GM12878 (cell line): ENCODE results near the gene TARS3. TPM values are rescaled to one million over a fixed set of nuclear protein-coding genes. Genes with fewer than 3 reads are reported as not detected.
A peak's percentile ranks its signal among the peaks of the same experiment; 100 is the strongest.

Source experiments
- ATAC-seq: fragments of 200-7000 bp; cut with Tn5 transposase; 3 replicates; pipeline ENCODE4 v1.9.1; 2020; ENCODE audit warnings: mild to moderate bottlenecking, moderate library complexity
- BruUV-seq: library from RNA; stranded (reverse); fragments of 400-500 nt; replicated peaks from 2 replicates; lab custom pipeline; 2021; lab: Mats Ljungman, UMichigan
- CTCF ChIA-PET: fragments of 300-600 bp; sonication (Branson Sonifier 250); formaldehyde crosslinking; extraction: SDS; loops from one replicate; lab custom pipeline; 2021; ENCODE audit warnings: inconsistent platforms; lab: Yijun Ruan, JAX
- POLR2A ChIA-PET: fragments of 350-600 bp; formaldehyde crosslinking; extraction: SDS; loops from one replicate; lab custom pipeline; 2021; ENCODE audit warnings: inconsistent platforms; lab: Charles Lee
- RAD21 ChIA-PET: fragments of 300-600 bp; sonication (Branson Sonifier 250); formaldehyde crosslinking; loops from one replicate; lab custom pipeline; 2023; ENCODE audit warnings: antibody characterized with exemption; ENCODE audit not compliant: unreplicated experiment; lab: Charles Lee
- SMC1A ChIA-PET: fragments of 300-600 bp; sonication (Branson Sonifier 250); formaldehyde crosslinking; loops from one replicate; lab custom pipeline; 2023; ENCODE audit not compliant: unreplicated experiment, uncharacterized antibody; lab: Charles Lee
- DNase-seq: peaks from one replicate; pipeline ENCODE4 v3.0.0-alpha.2; 2011; ENCODE audit warnings: low read depth, low spot score
- FAIRE-seq: peaks from 3 replicates; lab custom pipeline; 2011; peaks lifted over from hg19 to GRCh38; lab: Jason Lieb, UNC
- H2AFZ ChIP-seq: 2 replicates; pipeline ENCODE4 v1.6.0; 2011; ENCODE audit warnings: low read depth, low read length, control low read depth; ENCODE audit not compliant: control insufficient read depth
- H3K27ac ChIP-seq: 2 replicates; pipeline ENCODE4 v1.5.1; 2011; ENCODE audit warnings: control low read depth; ENCODE audit not compliant: control insufficient read depth, insufficient read depth
- H3K27me3 ChIP-seq, 2 experiments: replicated peaks in 1 of 2; 2 replicates each; pipeline versions ENCODE4 v1.6.0 to v1.6.1; 2011; ENCODE audit warnings: low read length in 1 of 2; ENCODE audit not compliant: control insufficient read depth in 2 of 2, insufficient read depth in 2 of 2
- H3K36me3 ChIP-seq, 2 experiments: 2 replicates each; pipeline ENCODE4 v1.5.1; 2011; ENCODE audit warnings: low read length in 1 of 2; ENCODE audit not compliant: control insufficient read depth in 2 of 2, insufficient read depth in 2 of 2
- H3K4me1 ChIP-seq: 2 replicates; pipeline ENCODE4 v1.6.1; 2011; ENCODE audit warnings: mild to moderate bottlenecking, low read length, moderate library complexity, mixed read lengths; ENCODE audit not compliant: control insufficient read depth, insufficient read depth
- H3K4me2 ChIP-seq: 2 replicates; pipeline ENCODE4 v1.6.0; 2011; ENCODE audit warnings: control low read depth; ENCODE audit not compliant: control insufficient read depth, insufficient read depth
- H3K4me3 ChIP-seq: fragments of 200-600 bp; sonication (generic); 2 replicates; pipeline ENCODE4 v1.5.1; 2016
- H3K79me2 ChIP-seq: 2 replicates; pipeline ENCODE4 v1.6.0; 2011; ENCODE audit warnings: low read length; ENCODE audit not compliant: control insufficient read depth, insufficient read depth
- H3K9ac ChIP-seq: 2 replicates; pipeline ENCODE4 v1.8.0; 2011; ENCODE audit warnings: low read length, control low read depth, mixed read lengths; ENCODE audit not compliant: control insufficient read depth, insufficient read depth
- H3K9me3 ChIP-seq: replicated peaks from 3 replicates; pipeline ENCODE4 v1.5.1; 2011; ENCODE audit warnings: mild to moderate bottlenecking, low read length; ENCODE audit not compliant: control insufficient read depth, insufficient read depth
- H4K20me1 ChIP-seq: 2 replicates; pipeline ENCODE4 v1.6.0; 2011; ENCODE audit not compliant: control insufficient read depth, insufficient read depth
- BACH1 ChIP-seq: fragments of 450-650 bp; IDR thresholded peaks from 2 replicates; pipeline ENCODE4 v1.6.1; 2017; ENCODE audit warnings: mild to moderate bottlenecking, borderline replicate concordance
- CHD1 ChIP-seq: IDR thresholded peaks from 2 replicates; pipeline ENCODE4 v1.6.1; 2012; ENCODE audit warnings: low read depth, low read length, improper control_type of control experiment
- CHD4 ChIP-seq: fragments of 200-600 bp; sonication (generic); IDR thresholded peaks from 2 replicates; pipeline ENCODE4 v1.6.1; 2016; ENCODE audit warnings: mild to moderate bottlenecking
- FOS ChIP-seq: IDR thresholded peaks from 3 replicates; pipeline ENCODE4 v1.6.1; 2011; ENCODE audit warnings: borderline replicate concordance; ENCODE audit not compliant: insufficient read length; ENCODE audit errors: extremely low read depth
- MXI1 ChIP-seq: fragments of 150-350 bp; IDR thresholded peaks from 2 replicates; pipeline ENCODE4 v1.6.1; 2011; ENCODE audit warnings: low read depth, mild to moderate bottlenecking, inconsistent platforms, low read length, improper control_type of control experiment
- NRF1 ChIP-seq: conservative IDR thresholded peaks from 2 replicates; pipeline ENCODE4 v1.6.1; 2011; ENCODE audit warnings: mild to moderate bottlenecking, low read depth, low read length, improper control_type of control experiment
- RCOR1 ChIP-seq: conservative IDR thresholded peaks from 2 replicates; pipeline ENCODE4 v1.6.1; 2012; ENCODE audit warnings: low read depth, low read length, improper control_type of control experiment
- SIN3A ChIP-seq: IDR thresholded peaks from 2 replicates; pipeline ENCODE4 v1.6.1; 2012; ENCODE audit warnings: low read depth, low read length, improper control_type of control experiment
- SRF ChIP-seq, 2 experiments: IDR thresholded peaks; 2 replicates each; pipeline ENCODE4 v1.6.1; 2011; ENCODE audit warnings: low read depth in 2 of 2, low read length in 2 of 2, mild to moderate bottlenecking in 1 of 2, moderate library complexity in 1 of 2
- TARDBP ChIP-seq: IDR thresholded peaks from 2 replicates; pipeline ENCODE4 v1.6.1; 2016; ENCODE audit warnings: borderline replicate concordance
- ZBED1 ChIP-seq: IDR thresholded peaks from 2 replicates; pipeline ENCODE4 v1.6.1; 2016; ENCODE audit warnings: borderline replicate concordance
- WGBS: methylation state at CpG from one replicate; pipeline ENCODE4 v1.1.6; 2016; ENCODE audit warnings: low lambda C conversion rate; ENCODE audit not compliant: insufficient replicate concordance, insufficient coverage; ENCODE audit errors: missing lambda C conversion rate; 5-methylcytosine and 5-hydroxymethylcytosine counted together
- in situ Hi-C: fragments of 300-500 bp; cut with MboI; formaldehyde crosslinking; loops from 9 replicates; pipeline ENCODE4 v1.14.3; 2018; ENCODE audit warnings: mixed read lengths
- intact Hi-C: fragments of 100-400 bp; cut with micrococcal nuclease; formaldehyde crosslinking; loops from one replicate; pipeline ENCODE4 v1.14.2; 2022; ENCODE audit not compliant: unreplicated experiment
- polyA plus RNA-seq, 11 experiments: library from polyadenylated mRNA; depleted of rRNA in 4 of 11; unstranded in 6 of 11; stranded (reverse) in 5 of 11; fragments of >200 nt; fragmentation: Nextera tagmentation in 4 of 11; fragmentation: Illumina TruSeq in 1 of 11; extraction: Ambion mirVana in 4 of 11; extraction: Trizol in 1 of 11; gene quantifications; 1 replicate in 1 of 11; 2 replicates in 10 of 11; pipeline versions ENCODE4 v1.2.1 to v1.2.3, GENCODE V29; 2011 to 2016; ENCODE audit warnings: inconsistent platforms in 2 of 11, missing spikeins in 2 of 11, low read depth in 1 of 11
- total RNA-seq, 4 experiments: library from RNA; depleted of rRNA in 3 of 4; stranded (reverse); fragments of >200 nt in 3 of 4; fragmentation: Illumina TruSeq in 1 of 4; extraction: Trizol in 1 of 4; gene quantifications; 2 replicates each; pipeline versions ENCODE4 v1.2.1 to v1.2.3, GENCODE V29; 2013 to 2021
- TF ChIP-seq, protein P1 (sequence below): fragments of 450-650 bp; IDR thresholded peaks from 2 replicates; pipeline ENCODE4 v1.6.1; 2017; ENCODE audit warnings: low read depth, mild to moderate bottlenecking, moderate library complexity
- TF ChIP-seq, protein P2 (sequence below): IDR thresholded peaks from 2 replicates; pipeline ENCODE4 v1.6.1; 2012; ENCODE audit warnings: low read depth, low read length, improper control_type of control experiment
- TF ChIP-seq, protein P3 (sequence below): fragments of 450-650 bp; formaldehyde crosslinking; IDR thresholded peaks from 2 replicates; pipeline ENCODE4 v1.4.0; 2020; ENCODE audit warnings: mild to moderate bottlenecking, moderate library complexity

TARS3 gene
- total and polyA plus RNA-seq, 10 of the 15 experiments (the other 5 are each of a cell fraction or from before 2014, with no cell fraction given) = 1.4 to 7.8 (median 5.3) TPM

DNA sequence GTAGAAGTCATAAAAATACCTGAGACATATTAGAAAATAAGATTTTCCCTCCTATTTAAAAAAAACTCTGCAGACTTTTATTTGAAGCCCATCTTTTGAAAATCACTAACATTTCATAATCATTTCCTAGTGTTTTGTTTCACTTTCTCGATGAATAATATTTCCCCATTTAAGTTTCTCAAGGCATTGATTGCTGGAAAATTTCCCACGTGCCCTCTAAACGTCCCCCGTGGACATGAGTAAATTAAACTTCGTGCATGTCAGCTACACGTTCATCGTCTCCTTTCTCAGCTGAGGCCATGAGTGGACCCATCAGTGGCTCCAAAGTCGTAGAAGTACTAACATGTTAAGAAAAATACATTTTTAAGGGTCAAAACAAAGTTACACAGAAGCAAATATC is 70.1 kb downstream of the TARS3 start:
- H3K36me3 ChIP-seq = peaks cover 0 to 6% of the 10 kb centered on the region in 2 experiments; a peak in 1 of 4 replicates
- TF ChIP-seq TARDBP (no peak), SRF (IDR thresholded peaks at IDR 0.05; ENCODE audit: low read depth in 2 of 2, low read length in 2 of 2) (no peak), SIN3A (no peak), NRF1 (no peak), ZBED1 (no peak), CHD4 (no peak), MXI1 (no peak), BACH1 (no peak), FOS (no peak), CHD1 (no peak), RCOR1 (no peak)
- TF ChIP-seq, protein P1, sequence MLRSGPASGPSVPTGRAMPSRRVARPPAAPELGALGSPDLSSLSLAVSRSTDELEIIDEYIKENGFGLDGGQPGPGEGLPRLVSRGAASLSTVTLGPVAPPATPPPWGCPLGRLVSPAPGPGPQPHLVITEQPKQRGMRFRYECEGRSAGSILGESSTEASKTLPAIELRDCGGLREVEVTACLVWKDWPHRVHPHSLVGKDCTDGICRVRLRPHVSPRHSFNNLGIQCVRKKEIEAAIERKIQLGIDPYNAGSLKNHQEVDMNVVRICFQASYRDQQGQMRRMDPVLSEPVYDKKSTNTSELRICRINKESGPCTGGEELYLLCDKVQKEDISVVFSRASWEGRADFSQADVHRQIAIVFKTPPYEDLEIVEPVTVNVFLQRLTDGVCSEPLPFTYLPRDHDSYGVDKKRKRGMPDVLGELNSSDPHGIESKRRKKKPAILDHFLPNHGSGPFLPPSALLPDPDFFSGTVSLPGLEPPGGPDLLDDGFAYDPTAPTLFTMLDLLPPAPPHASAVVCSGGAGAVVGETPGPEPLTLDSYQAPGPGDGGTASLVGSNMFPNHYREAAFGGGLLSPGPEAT = no peak
- TF ChIP-seq, protein P2, sequence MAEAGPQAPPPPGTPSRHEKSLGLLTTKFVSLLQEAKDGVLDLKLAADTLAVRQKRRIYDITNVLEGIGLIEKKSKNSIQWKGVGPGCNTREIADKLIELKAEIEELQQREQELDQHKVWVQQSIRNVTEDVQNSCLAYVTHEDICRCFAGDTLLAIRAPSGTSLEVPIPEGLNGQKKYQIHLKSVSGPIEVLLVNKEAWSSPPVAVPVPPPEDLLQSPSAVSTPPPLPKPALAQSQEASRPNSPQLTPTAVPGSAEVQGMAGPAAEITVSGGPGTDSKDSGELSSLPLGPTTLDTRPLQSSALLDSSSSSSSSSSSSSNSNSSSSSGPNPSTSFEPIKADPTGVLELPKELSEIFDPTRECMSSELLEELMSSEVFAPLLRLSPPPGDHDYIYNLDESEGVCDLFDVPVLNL = no peak
- TF ChIP-seq, protein P3, sequence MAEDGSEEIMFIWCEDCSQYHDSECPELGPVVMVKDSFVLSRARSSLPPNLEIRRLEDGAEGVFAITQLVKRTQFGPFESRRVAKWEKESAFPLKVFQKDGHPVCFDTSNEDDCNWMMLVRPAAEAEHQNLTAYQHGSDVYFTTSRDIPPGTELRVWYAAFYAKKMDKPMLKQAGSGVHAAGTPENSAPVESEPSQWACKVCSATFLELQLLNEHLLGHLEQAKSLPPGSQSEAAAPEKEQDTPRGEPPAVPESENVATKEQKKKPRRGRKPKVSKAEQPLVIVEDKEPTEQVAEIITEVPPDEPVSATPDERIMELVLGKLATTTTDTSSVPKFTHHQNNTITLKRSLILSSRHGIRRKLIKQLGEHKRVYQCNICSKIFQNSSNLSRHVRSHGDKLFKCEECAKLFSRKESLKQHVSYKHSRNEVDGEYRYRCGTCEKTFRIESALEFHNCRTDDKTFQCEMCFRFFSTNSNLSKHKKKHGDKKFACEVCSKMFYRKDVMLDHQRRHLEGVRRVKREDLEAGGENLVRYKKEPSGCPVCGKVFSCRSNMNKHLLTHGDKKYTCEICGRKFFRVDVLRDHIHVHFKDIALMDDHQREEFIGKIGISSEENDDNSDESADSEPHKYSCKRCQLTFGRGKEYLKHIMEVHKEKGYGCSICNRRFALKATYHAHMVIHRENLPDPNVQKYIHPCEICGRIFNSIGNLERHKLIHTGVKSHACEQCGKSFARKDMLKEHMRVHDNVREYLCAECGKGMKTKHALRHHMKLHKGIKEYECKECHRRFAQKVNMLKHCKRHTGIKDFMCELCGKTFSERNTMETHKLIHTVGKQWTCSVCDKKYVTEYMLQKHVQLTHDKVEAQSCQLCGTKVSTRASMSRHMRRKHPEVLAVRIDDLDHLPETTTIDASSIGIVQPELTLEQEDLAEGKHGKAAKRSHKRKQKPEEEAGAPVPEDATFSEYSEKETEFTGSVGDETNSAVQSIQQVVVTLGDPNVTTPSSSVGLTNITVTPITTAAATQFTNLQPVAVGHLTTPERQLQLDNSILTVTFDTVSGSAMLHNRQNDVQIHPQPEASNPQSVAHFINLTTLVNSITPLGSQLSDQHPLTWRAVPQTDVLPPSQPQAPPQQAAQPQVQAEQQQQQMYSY (CRISPR knock-in tag) = no peak
- in situ Hi-C loops (no loop called here), intact Hi-C loops (loop anchor here (5.0 kb wide), 2 partner anchors 377 to 1052 kb away; partner anchors contain the start of genes ASB7, LINS1 and SELENOS)
- no peaks in the 10 kb centered on the region for H3K9me3 ChIP-seq
- FAIRE-seq = no peak
- H3K79me2 ChIP-seq = peaks cover 37% of the 10 kb centered on the region
- ChIA-PET RAD21 (interaction anchor here (1.1 to 1.7 kb wide), 5 partner anchors 354 to 392 kb away, joined by 3 to 5 read pairs (median 3); partner anchors contain the start of gene SNRPA1), CTCF (interaction anchor here (0.8 to 6.7 kb wide), 14 partner anchors 13 to 396 kb away, joined by 3 to 57 read pairs (median 3); no protein-coding TSS in a partner anchor), SMC1A (interaction anchor here (1.4 to 1.9 kb wide), 6 partner anchors 12 to 365 kb away, joined by 3 to 8 read pairs (median 4); no protein-coding TSS in a partner anchor), POLR2A (interaction anchor here (0.9 to 1.2 kb wide), 2 partner anchors 12 to 359 kb away, joined by 3 to 4 read pairs; partner anchors contain the start of gene SNRPA1)
- no peak for ATAC-seq
- DNase-seq = no peak
- no peaks in the 10 kb centered on the region for H4K20me1 ChIP-seq
- H3K27ac ChIP-seq = no peak overlapping the region
- no TSS peak for BruUV-seq
- 63% methylated on average over 8 of the region's 8 CpGs for WGBS
- no peak overlapping the region for H3K4me3 ChIP-seq
- no peaks in the 10 kb centered on the region for H3K27me3 ChIP-seq
- no peak overlapping the region for H2AFZ ChIP-seq
- H3K9ac ChIP-seq = no peak overlapping the region
- peaks cover 20% of the 10 kb centered on the region for H3K4me1 ChIP-seq
- H3K4me2 ChIP-seq = 0 out of 2 replicates have a peak overlapping the region, but pooled peaks have one; percentile 53
